ENCODE measurements around the gene MINDY2.

Gene MINDY2

GRCh38 chr15:58889363-58889762 is 118.3 kb downstream of the MINDY2 start:
- no peak for DNase-seq

DNA sequence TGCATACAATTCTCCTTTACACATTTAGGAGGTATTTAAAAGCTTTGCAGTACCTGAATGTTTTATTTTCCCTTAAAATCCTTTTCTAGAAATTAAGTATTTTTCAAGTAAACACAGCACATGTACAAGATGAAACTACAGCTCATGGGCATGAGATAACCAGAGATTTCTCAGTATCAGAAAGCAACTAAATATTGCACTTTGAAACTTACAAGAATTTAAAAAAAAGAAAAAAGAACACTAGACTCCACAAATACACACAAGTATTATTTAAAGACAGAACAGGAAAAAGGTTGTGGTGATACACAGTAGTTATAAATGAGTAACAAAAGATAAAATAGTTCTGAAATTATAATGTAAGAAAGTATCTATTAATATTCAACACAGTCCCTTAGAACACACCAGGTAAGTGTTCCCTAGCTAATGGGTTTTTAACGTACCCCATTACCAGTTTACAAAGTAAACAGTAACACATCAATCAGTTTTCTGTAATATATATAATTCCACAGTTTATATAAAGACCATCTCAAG is 127.1 kb downstream of the MINDY2 start:
- DNase-seq = no peak

DNA sequence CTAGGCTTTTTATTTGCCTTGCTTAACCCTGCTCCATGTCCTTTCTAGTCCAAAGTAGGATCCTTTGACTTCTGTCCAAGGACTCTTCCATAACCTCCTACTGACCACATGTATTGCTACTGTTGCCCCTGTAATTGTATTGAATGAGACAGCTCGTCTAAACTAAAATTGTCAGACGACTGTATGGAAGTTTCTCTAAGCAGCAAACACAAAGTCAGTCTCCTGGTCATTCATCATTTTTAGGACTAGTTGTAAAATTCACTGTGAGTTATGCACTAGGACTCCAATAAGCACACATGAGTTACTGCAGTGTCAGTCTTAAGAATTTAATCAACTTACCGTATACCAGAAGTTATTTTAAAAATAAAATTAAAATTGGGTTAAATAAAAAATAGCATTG is 129.5 kb downstream of the MINDY2 start:
- no peak for DNase-seq

GRCh38 chr15:58908550-58909309 is 137.6 kb downstream of the MINDY2 start:
- DNase-seq = no peak

DNA sequence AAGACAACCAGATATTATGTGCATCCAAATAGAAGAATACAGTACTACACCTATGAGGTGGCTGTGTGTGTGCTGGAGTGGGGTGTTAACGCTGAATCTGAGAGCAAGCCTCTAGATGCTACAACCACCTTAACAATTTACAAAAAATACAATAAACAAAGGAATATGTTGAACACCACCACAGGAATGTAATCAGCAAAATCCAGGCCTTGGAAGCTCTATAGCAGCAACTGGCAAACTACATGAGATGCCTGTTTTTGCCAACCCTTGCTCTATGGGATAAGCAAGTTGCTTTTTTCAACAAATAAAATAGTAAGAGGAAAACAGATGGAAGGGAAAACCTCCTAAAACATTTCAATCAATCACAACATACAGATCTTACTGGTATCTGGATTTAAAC is 138.5 kb downstream of the MINDY2 start:
- DNase-seq = no peak

DNA sequence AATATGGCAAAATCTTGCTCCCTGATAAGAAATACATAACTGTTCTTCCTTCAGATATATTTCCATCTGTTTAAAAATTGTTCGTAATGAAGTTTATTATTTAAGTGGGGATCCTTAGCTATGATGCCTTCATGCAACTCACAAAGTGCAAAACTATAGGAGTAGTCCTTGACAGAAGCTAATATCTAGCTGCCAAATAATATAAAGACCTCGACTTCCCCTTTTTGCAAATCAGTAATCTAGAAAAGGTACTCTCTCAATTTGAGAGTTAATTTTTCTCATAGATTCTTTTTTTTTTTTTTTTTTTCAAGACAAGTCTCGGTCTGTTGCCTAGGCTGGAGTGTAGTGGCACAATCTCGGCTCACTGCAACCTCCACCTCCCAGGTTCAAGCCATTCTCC is 139.4 kb downstream of the MINDY2 start:
- no peak for DNase-seq
